HCT116 (cell line): Measurements from ENCODE around the gene GPRIN2. TPM values are rescaled to one million over a fixed set of nuclear protein-coding genes. Genes with fewer than 3 reads are reported as not detected.

Experiments used
- ATAC-seq: fragments of 200-7000 bp; cut with Tn5 transposase; 2 replicates; pipeline ENCODE4 v1.9.1; 2020; ENCODE audit warnings: mild to moderate bottlenecking, moderate library complexity
- BruUV-seq: library from RNA; stranded (reverse); fragments of 400-500 nt; replicated peaks from 2 replicates; lab custom pipeline; 2021; lab: Mats Ljungman, UMichigan
- CTCF ChIA-PET: fragments of 300-600 bp; sonication (Branson Sonifier 250); formaldehyde crosslinking; loops from one replicate; lab custom pipeline; 2021; ENCODE audit warnings: antibody characterized with exemption; lab: Charles Lee
- POLR2A ChIA-PET: fragments of 300-600, 350-600 bp; sonication (Branson Sonifier 250); formaldehyde crosslinking; loops from one replicate; lab custom pipeline; 2021; ENCODE audit warnings: antibody characterized with exemption; lab: Charles Lee
- RAD21 ChIA-PET, 2 experiments: fragments of 300-600 bp; sonication (Branson Sonifier 250); formaldehyde crosslinking; loops; one replicate each; lab custom pipeline; 2023; ENCODE audit warnings: low total read pairs in 2 of 2; ENCODE audit not compliant: uncharacterized antibody in 2 of 2, unreplicated experiment in 2 of 2, low non-redundant PET in 1 of 2; lab: Charles Lee
- DNase-seq: peaks from one replicate; pipeline ENCODE4 v3.0.0-alpha.2; 2010; ENCODE audit warnings: low read depth, low spot score
- H2AFZ ChIP-seq: fragments of 200-600 bp; shearing (Covaris generic), sonication (generic); 2 replicates; pipeline ENCODE4 v1.6.1; 2017; ENCODE audit warnings: low read depth, mixed run types, mixed read lengths, antibody characterized with exemption, low read length; ENCODE audit not compliant: poor library complexity, severe bottlenecking
- H3K27ac ChIP-seq: 2 replicates; pipeline ENCODE4 v1.5.1; 2012; ENCODE audit warnings: low read depth, low read length
- H3K27me3 ChIP-seq: fragments of 200-600 bp; sonication (generic); 2 replicates; pipeline ENCODE4 v1.6.1; 2016; ENCODE audit warnings: mixed run types, low read length, mixed read lengths; ENCODE audit not compliant: insufficient read depth
- H3K36me3 ChIP-seq, 2 experiments: fragments of 200-500 bp in 1 of 2; fragments of 200-600 bp in 1 of 2; sonication (Bioruptor generic) in 1 of 2; sonication (generic) in 1 of 2; 2 replicates each; pipeline versions ENCODE4 v1.5.1 to v1.6.1; 2014 to 2016; ENCODE audit warnings: low read length in 2 of 2, inconsistent platforms in 1 of 2, mixed read lengths in 1 of 2, mixed run types in 1 of 2; ENCODE audit not compliant: insufficient read depth in 2 of 2, control insufficient read depth in 1 of 2
- H3K4me1 ChIP-seq, 2 experiments: fragments of 200-600 bp in 1 of 2; sonication (generic) in 1 of 2; 2 replicates each; pipeline versions ENCODE4 v1.5.1 to v1.6.1; 2012 to 2017; ENCODE audit warnings: low read length in 2 of 2, inconsistent platforms in 1 of 2, mild to moderate bottlenecking in 1 of 2, mixed read lengths in 1 of 2, mixed run types in 1 of 2, moderate library complexity in 1 of 2; ENCODE audit not compliant: insufficient read depth in 2 of 2, control insufficient read depth in 1 of 2
- H3K4me2 ChIP-seq: fragments of 200-600 bp; sonication (generic); 2 replicates; pipeline ENCODE4 v1.6.1; 2017; ENCODE audit warnings: mixed run types, low read length, mixed read lengths
- H3K4me3 ChIP-seq, 2 experiments: fragments of 200-600 bp in 1 of 2; sonication (generic) in 1 of 2; replicated peaks in 1 of 2; 2 replicates each; pipeline ENCODE4 v1.5.1; 2011 to 2016; ENCODE audit warnings: low read length in 2 of 2, control low read depth in 1 of 2, low read depth in 1 of 2, mild to moderate bottlenecking in 1 of 2, mixed read lengths in 1 of 2, mixed run types in 1 of 2
- H3K79me2 ChIP-seq: fragments of 200-600 bp; sonication (generic); 2 replicates; pipeline ENCODE4 v1.6.1; 2017; ENCODE audit warnings: mild to moderate bottlenecking, mixed run types, low read length, moderate library complexity, mixed read lengths; ENCODE audit not compliant: insufficient read depth
- H3K9ac ChIP-seq: fragments of 200-600 bp; sonication (generic); 2 replicates; pipeline ENCODE4 v1.6.1; 2016; ENCODE audit warnings: low read length, mixed read lengths
- H3K9me2 ChIP-seq: fragments of 200-600 bp; sonication (generic), shearing (Covaris generic); 2 replicates; pipeline ENCODE4 v1.6.1; 2017; ENCODE audit warnings: mixed run types, mild to moderate bottlenecking, moderate library complexity; ENCODE audit not compliant: insufficient read depth
- H3K9me3 ChIP-seq, 2 experiments: fragments of 200-500 bp in 1 of 2; fragments of 200-600 bp in 1 of 2; sonication (Bioruptor generic) in 1 of 2; sonication (generic) in 1 of 2; 2 replicates each; pipeline ENCODE4 v1.6.1; 2014 to 2017; ENCODE audit warnings: low read length in 2 of 2, mixed read lengths in 2 of 2, inconsistent platforms in 1 of 2, low read depth in 1 of 2, mild to moderate bottlenecking in 1 of 2, mixed run types in 1 of 2, moderate library complexity in 1 of 2; ENCODE audit not compliant: control insufficient read depth in 1 of 2, insufficient read depth in 1 of 2
- H4K20me1 ChIP-seq: fragments of 200-600 bp; sonication (generic), shearing (Covaris generic); 2 replicates; pipeline ENCODE4 v1.6.1; 2017; ENCODE audit warnings: mixed run types, mild to moderate bottlenecking, moderate library complexity; ENCODE audit not compliant: insufficient read depth
- CBX3 ChIP-seq: IDR thresholded peaks from 2 replicates; pipeline ENCODE4 v1.6.1; 2012; ENCODE audit warnings: low read depth
- CEBPB ChIP-seq: IDR thresholded peaks from 2 replicates; pipeline ENCODE4 v1.6.1; 2012; ENCODE audit warnings: low read depth
- EGR1 ChIP-seq: IDR thresholded peaks from 2 replicates; pipeline ENCODE4 v1.6.1; 2012; ENCODE audit warnings: low read depth
- ELF1 ChIP-seq: IDR thresholded peaks from 2 replicates; pipeline ENCODE4 v1.6.1; 2012; ENCODE audit warnings: low read depth, borderline replicate concordance
- EZH2 ChIP-seq: fragments of 200-600 bp; sonication (generic); IDR thresholded peaks from 2 replicates; pipeline ENCODE4 v1.6.1; 2017; ENCODE audit warnings: antibody characterized with exemption, mixed run types
- FOSL1 ChIP-seq: IDR thresholded peaks from 2 replicates; pipeline ENCODE4 v1.6.1; 2012; ENCODE audit warnings: low read depth
- JUND ChIP-seq: IDR thresholded peaks from 2 replicates; pipeline ENCODE4 v1.6.1; 2012
- POLR2A ChIP-seq: IDR thresholded peaks from 2 replicates; pipeline ENCODE4 v1.7.0; 2011; ENCODE audit warnings: borderline replicate concordance; ENCODE audit not compliant: insufficient read depth, insufficient read length; ENCODE audit errors: extremely low read depth
- POLR2AphosphoS5 ChIP-seq: IDR thresholded peaks from 2 replicates; pipeline ENCODE4 v1.6.1; 2011; ENCODE audit warnings: mild to moderate bottlenecking, low read depth, low read length, moderate library complexity
- RAD21 ChIP-seq: IDR thresholded peaks from 2 replicates; pipeline ENCODE4 v1.6.1; 2012; ENCODE audit warnings: low read depth, mild to moderate bottlenecking
- SRF ChIP-seq: IDR thresholded peaks from 2 replicates; pipeline ENCODE4 v1.6.1; 2012; ENCODE audit warnings: low read depth
- intact Hi-C: fragments of 100-400 bp; cut with micrococcal nuclease; formaldehyde crosslinking; loops from 2 replicates; pipeline ENCODE4 v1.10.0; 2022
- total RNA-seq: library from RNA; stranded (reverse); gene quantifications from one replicate; pipeline ENCODE4 v1.2.1, GENCODE V29; 2021; ENCODE audit not compliant: unreplicated experiment
- TF ChIP-seq, protein P1 (sequence below): IDR thresholded peaks from 2 replicates; pipeline ENCODE4 v1.6.1; 2012
- TF ChIP-seq, protein P2 (sequence below): IDR thresholded peaks from 2 replicates; pipeline ENCODE4 v1.6.1; 2012; ENCODE audit warnings: low read depth

Gene GPRIN2
- total RNA-seq, 1 experiment from 2014 or later: 1.7 TPM

DNA sequence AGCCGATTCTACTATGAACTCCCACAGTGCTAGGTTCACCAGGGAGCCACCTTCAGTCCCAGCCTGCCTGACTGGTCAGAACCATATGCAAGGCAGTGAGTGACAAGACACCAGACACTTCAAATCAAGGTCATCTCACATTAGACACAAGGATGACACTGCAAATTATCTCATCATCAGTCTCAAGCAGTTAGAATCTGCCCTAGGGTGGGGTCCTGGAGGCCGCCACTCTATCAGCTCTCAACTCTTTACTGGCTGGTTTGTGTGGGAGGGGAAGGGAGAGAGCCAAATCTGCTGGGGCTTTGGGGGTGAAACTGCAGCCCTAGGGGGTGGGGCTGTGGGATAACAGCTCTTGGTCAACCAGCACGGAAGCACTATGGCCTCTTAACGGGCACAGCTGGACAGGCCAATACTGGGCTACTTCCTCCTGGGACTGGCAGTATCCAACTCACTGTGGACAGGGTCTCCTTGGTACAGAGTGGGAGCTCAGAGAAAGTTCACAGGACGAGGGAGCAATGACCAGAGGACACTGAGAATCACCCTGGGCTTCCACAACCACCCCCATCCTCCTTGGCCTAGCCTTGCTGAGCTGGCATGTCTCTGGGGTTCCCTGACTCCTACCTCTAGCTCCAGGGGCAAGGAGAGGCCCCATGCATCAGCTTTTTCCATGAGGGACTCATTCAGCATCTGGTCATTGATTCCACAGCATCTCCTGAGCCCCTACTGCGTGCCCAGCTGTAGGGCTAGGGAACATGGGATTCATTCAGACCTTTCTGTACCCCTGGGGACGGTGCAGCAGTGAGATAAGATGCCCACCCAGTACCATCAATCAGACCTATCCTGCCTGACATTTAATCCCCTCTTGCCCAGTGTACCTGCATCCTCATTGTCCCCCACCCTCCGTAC lies 5.4 kb downstream of the GPRIN2 start:
- no peak for ATAC-seq
- Histone ChIP-seq H3K27ac (no peak overlapping the region), H3K27me3 (no peaks in the 10 kb centered on the region)

DNA sequence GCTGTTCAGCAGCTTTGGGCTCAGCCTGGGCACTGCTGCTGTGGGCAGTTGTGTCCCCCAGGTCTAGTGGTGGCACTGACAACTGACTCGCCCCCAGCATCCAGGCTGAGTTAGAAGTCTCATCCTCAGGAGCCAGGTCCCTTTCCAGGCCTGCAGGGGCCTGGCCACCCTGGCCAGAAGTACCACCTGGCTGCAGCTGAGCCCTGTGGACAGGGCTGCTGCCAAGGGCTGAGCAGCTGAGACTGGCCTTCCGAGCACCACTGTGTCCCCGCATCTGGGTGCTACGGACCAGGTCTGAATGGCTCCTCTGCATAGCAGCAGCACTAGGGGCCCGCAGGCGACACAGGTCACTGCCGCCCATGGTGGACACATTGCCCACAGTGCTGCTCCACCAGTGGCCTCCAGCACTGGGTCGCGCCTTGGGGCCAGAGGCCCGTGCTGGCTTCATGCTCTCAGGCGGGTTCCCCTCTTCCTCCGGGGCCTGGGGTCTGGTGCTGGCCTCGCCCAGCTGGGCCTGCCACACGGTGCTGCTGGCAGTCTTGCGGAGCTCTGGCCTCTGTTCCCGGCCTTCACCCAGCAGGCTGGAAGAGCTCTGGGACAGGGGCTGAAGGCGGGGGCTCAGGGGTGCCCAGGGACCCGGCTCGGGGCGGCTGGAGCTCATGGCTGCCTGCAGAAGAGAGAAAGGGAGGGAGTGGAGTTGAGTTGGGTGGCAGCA lies 6.2 kb downstream of the GPRIN2 start:
- Histone ChIP-seq H2AFZ (no peak overlapping the region), H3K9me3 (no peaks in the 10 kb centered on the region), H3K27ac (no peak overlapping the region; the same call in 1 of the 2 replicates), H3K9ac (no peak overlapping the region), H3K4me1 (peaks cover 0 to under 1% of the 10 kb centered on the region in 2 experiments; a peak in 1 of 4 replicates), H3K4me2 (no peak overlapping the region), H4K20me1 (no peaks in the 10 kb centered on the region)
- DNase-seq (no peak), ATAC-seq (no peak)
- no TSS peak for BruUV-seq
- TF ChIP-seq FOSL1: no peak
- TF ChIP-seq, protein P1, sequence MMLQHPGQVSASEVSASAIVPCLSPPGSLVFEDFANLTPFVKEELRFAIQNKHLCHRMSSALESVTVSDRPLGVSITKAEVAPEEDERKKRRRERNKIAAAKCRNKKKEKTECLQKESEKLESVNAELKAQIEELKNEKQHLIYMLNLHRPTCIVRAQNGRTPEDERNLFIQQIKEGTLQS: no peak
- TF ChIP-seq, protein P2, sequence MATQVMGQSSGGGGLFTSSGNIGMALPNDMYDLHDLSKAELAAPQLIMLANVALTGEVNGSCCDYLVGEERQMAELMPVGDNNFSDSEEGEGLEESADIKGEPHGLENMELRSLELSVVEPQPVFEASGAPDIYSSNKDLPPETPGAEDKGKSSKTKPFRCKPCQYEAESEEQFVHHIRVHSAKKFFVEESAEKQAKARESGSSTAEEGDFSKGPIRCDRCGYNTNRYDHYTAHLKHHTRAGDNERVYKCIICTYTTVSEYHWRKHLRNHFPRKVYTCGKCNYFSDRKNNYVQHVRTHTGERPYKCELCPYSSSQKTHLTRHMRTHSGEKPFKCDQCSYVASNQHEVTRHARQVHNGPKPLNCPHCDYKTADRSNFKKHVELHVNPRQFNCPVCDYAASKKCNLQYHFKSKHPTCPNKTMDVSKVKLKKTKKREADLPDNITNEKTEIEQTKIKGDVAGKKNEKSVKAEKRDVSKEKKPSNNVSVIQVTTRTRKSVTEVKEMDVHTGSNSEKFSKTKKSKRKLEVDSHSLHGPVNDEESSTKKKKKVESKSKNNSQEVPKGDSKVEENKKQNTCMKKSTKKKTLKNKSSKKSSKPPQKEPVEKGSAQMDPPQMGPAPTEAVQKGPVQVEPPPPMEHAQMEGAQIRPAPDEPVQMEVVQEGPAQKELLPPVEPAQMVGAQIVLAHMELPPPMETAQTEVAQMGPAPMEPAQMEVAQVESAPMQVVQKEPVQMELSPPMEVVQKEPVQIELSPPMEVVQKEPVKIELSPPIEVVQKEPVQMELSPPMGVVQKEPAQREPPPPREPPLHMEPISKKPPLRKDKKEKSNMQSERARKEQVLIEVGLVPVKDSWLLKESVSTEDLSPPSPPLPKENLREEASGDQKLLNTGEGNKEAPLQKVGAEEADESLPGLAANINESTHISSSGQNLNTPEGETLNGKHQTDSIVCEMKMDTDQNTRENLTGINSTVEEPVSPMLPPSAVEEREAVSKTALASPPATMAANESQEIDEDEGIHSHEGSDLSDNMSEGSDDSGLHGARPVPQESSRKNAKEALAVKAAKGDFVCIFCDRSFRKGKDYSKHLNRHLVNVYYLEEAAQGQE: no peak
- TF ChIP-seq JUND: no peak
- no peak for TF ChIP-seq EZH2
- TF ChIP-seq RAD21: no peak
- TF ChIP-seq EGR1: no peak
- no peak for TF ChIP-seq SRF
- no peak for TF ChIP-seq POLR2A
- TF ChIP-seq, all 23 proteins: peak for 0
- ChIA-PET RAD21 (no interaction called here), CTCF (no interaction called here), POLR2A (no interaction called here)
- H3K9me2 ChIP-seq: no peaks in the 10 kb centered on the region
- no peaks in the 10 kb centered on the region for H3K79me2 ChIP-seq
- no peaks in the 10 kb centered on the region for H3K27me3 ChIP-seq
- no peaks in the 10 kb centered on the region for H3K36me3 ChIP-seq
- intact Hi-C loops: no loop called here
- H3K4me3 ChIP-seq: no peak overlapping the region

More for the DNA sequence above, 5.4 kb downstream of the GPRIN2 start:
- DNase-seq: no peak
- Histone ChIP-seq H3K79me2 (no peaks in the 10 kb centered on the region), H3K9me2 (no peaks in the 10 kb centered on the region), H4K20me1 (no peaks in the 10 kb centered on the region), H3K4me1 (peaks cover 0 to 7% of the 10 kb centered on the region in 2 experiments; a peak in 1 of 4 replicates), H2AFZ (no peak overlapping the region), H3K4me3 (no peak overlapping the region), H3K4me2 (no peak overlapping the region), H3K36me3 (no peaks in the 10 kb centered on the region), H3K9ac (no peak overlapping the region), H3K9me3 (no peaks in the 10 kb centered on the region)
- ChIA-PET RAD21 (no interaction called here), CTCF (no interaction called here), POLR2A (no interaction called here)
- TF ChIP-seq CBX3: no peak
- no peak for TF ChIP-seq CEBPB
- no peak for TF ChIP-seq EZH2
- no peak for TF ChIP-seq SRF
- TF ChIP-seq POLR2AphosphoS5: no peak
- TF ChIP-seq POLR2A: no peak
- TF ChIP-seq ELF1: no peak
- intact Hi-C loops: no loop called here
- no TSS peak for BruUV-seq
